ENCODE results near the gene RFC1. TPM values are rescaled to one million over a fixed set of nuclear protein-coding genes. Genes with fewer than 3 reads are reported as not detected.

RFC1 gene
- total and polyA plus RNA-seq, 9 of the 15 experiments (the other 6 are each of a cell fraction or from before 2014, with no cell fraction given) = 16.8 to 85.6 (median 45.2) TPM

GRCh38 chr4:39305912-39306677 is 60.1 kb downstream of the RFC1 start (continued):
- TF ChIP-seq ZNF140 (CRISPR knock-in tag; IDR thresholded peaks at IDR 0.05) = no peak
- peak; percentile 48; the same call in 1 of the 2 replicates for TF ChIP-seq SMARCA4 (IDR thresholded peaks at IDR 0.05)
- TF ChIP-seq SNAPC5 (CRISPR knock-in tag; IDR thresholded peaks at IDR 0.05) = peak; percentile 66; the same call in 1 of the 2 replicates

GRCh38 chr4:39304651-39305050 is 61.5 kb downstream of the RFC1 start:
- H3K4me3 ChIP-seq = no peak overlapping the region
- H3K27ac ChIP-seq (ENCODE audit: extremely low read depth, low read depth, low read length) = peak overlapping the region; percentile 47; the same call in 2 of the 3 replicates
- intact Hi-C loops (cut with micrococcal nuclease) = no loop called here
- ChIA-PET POLR2A (no interaction called here), CTCF (ENCODE audit: low intra/inter-chr PET ratio) (no interaction called here)
- no peak overlapping the region for H2AFZ ChIP-seq (ENCODE audit: low read depth, low read length)
- in situ Hi-C loops (cut with MboI) = no loop called here
- WGBS (ENCODE audit: insufficient coverage, low coverage, missing lambda C conversion rate) = 37% methylated on average over 5 of the region's 5 CpGs
- FAIRE-seq (no peak), ATAC-seq (peak; percentile 52; the same call in 2 of the 3 replicates), DNase-seq (ENCODE audit: extremely low read depth in 1 of 4, low spot score in 3 of 4) (peak; percentile 19 to 40 (median 23))
- peak overlapping the region in 1 of 2 experiments; percentile 23; a peak in 1 of 4 replicates for H3K9ac ChIP-seq (ENCODE audit: insufficient read depth in 1 of 2, low read depth in 2 of 2, low read length in 2 of 2)
- H4K20me1 ChIP-seq (replicated peaks; ENCODE audit: control insufficient read depth, insufficient read depth, low read length) = no peaks in the 10 kb centered on the region
- BruUV-seq (replicated peaks) = no TSS peak
- H3K9me3 ChIP-seq (replicated peaks; ENCODE audit: control insufficient read depth, insufficient read depth, low read depth, low read length) = no peaks in the 10 kb centered on the region
- peaks cover 82% of the 10 kb centered on the region for H3K36me3 ChIP-seq (ENCODE audit: control insufficient read depth, insufficient read depth, low read length)
- no peaks in the 10 kb centered on the region for H3K27me3 ChIP-seq (ENCODE audit: control insufficient read depth in 2 of 2, insufficient read depth in 2 of 2, low read length in 2 of 2)
- no peaks in the 10 kb centered on the region for H3K9me1 ChIP-seq (ENCODE audit: control insufficient read depth, insufficient read depth, low read length)
- peaks cover 3 to 19% of the 10 kb centered on the region in 2 experiments; a peak in 4 of 5 replicates for H3K4me1 ChIP-seq (replicated peaks in 1 of 2; ENCODE audit: control insufficient read depth in 2 of 2, insufficient read depth in 2 of 2, low read length in 2 of 2)
- H3K79me2 ChIP-seq (ENCODE audit: control insufficient read depth, insufficient read depth, low read length) = no peaks in the 10 kb centered on the region; the same call in 2 of the 3 replicates
- H3K4me2 ChIP-seq (ENCODE audit: insufficient read depth, low read length) = no peak overlapping the region
- TF ChIP-seq RBM17 (IDR thresholded peaks at IDR 0.05; ENCODE audit: borderline replicate concordance, low read depth, low read length) (no peak), HEY1 (CRISPR knock-in tag; IDR thresholded peaks at IDR 0.05; ENCODE audit: borderline replicate concordance) (no peak), MAFG (tag; conservative IDR thresholded peaks at IDR 0.05) (peak; percentile 80), SRSF9 (IDR thresholded peaks at IDR 0.05; ENCODE audit: borderline replicate concordance, low read depth, low read length) (no peak), PHB2 (IDR thresholded peaks at IDR 0.05; ENCODE audit: low read depth) (no peak), ARID2 (IDR thresholded peaks at IDR 0.05) (no peak), FOXA3 (CRISPR knock-in tag; conservative IDR thresholded peaks at IDR 0.05 in 1 of 2, IDR thresholded peaks at IDR 0.05 in 1 of 2) (no peak), ZNF280B (CRISPR knock-in tag; IDR thresholded peaks at IDR 0.05) (no peak), VEZF1 (CRISPR knock-in tag; IDR thresholded peaks at IDR 0.05) (no peak)
